Adrenal gland (tissue), 12 donors: ENCODE measurements around the gene RPGRIP1. TPM values are rescaled to one million over a fixed set of nuclear protein-coding genes. Genes with fewer than 3 reads are reported as not detected.

Experiments used
- DNase-seq, 7 donors: peaks; one replicate each; pipeline ENCODE4 v3.0.0-alpha.2; 2019 to 2020
- H3K27ac ChIP-seq, 5 donors: fragments of 200-600 bp; sonication (generic) in 4 of 5; 1 replicate in 3 of 5; 2 replicates in 2 of 5; pipeline versions ENCODE4 v1.5.1 to v1.8.0; 2016 to 2020; ENCODE audit warnings: mild to moderate bottlenecking in 1 of 5
- H3K27me3 ChIP-seq: fragments of 200-600 bp; 2 replicates; pipeline ENCODE4 v1.8.0; 2021
- H3K36me3 ChIP-seq, 2 donors: fragments of 200-600 bp; replicated peaks in 1 of 2; 1 replicate in 1 of 2; 2 replicates in 1 of 2; pipeline versions ENCODE4 v1.5.1 to v1.8.0; 2018 to 2022
- H3K4me1 ChIP-seq, 2 donors: fragments of 200-600 bp; replicated peaks in 1 of 2; 1 replicate in 1 of 2; 2 replicates in 1 of 2; pipeline versions ENCODE4 v1.5.1 to v1.8.0; 2018 to 2021
- H3K4me3 ChIP-seq, 4 donors: fragments of 200-600 bp; sonication (generic) in 3 of 4; one replicate each; pipeline ENCODE4 v1.5.1; 2016 to 2018
- H3K9me3 ChIP-seq, 3 donors: fragments of 200-600 bp; sonication (generic) in 1 of 3; replicated peaks in 1 of 3; 1 replicate in 2 of 3; 2 replicates in 1 of 3; pipeline versions ENCODE4 v1.5.1 to v1.8.0; 2016 to 2021
- POLR2A ChIP-seq, 2 donors: fragments of 450-650 bp; IDR thresholded peaks; one replicate each; pipeline ENCODE4 v1.6.1; 2017; ENCODE audit warnings: antibody characterized with exemption in 2 of 2, mild to moderate bottlenecking in 2 of 2, moderate library complexity in 1 of 2
- WGBS, 4 donors: extraction: QIAGEN DNeasy Blood & Tissue Kit in 2 of 4; methylation state at CpG; one replicate each; pipeline versions ENCODE4 v1.1.5 to v1.1.7; 2013 to 2017; 5-methylcytosine and 5-hydroxymethylcytosine counted together
- intact Hi-C, 2 donors: fragments of 100-400 bp; cut with DNase I; formaldehyde crosslinking; loops; one replicate each; pipeline versions ENCODE4 v1.14.1 to v1.15.0; 2022 to 2023
- polyA plus RNA-seq, 3 donors: library from polyadenylated mRNA; stranded (reverse); fragments of 200-250 nt in 2 of 3; fragments of 350-450 nt in 1 of 3; fragmentation: Illumina TruSeq in 1 of 3; extraction: RNeasy Lipid Tissue Mini Kit (QIAGEN cat#74804) in 1 of 3; gene quantifications; one replicate each; pipeline ENCODE4 v1.2.3, GENCODE V29; 2013 to 2014
- total RNA-seq, 9 donors: library from RNA; depleted of rRNA in 4 of 9; stranded (reverse); fragments of >200 nt in 4 of 9; fragments of 120-200 nt in 1 of 9; fragmentation: NEBNext Ultra II Directional in 1 of 9; extraction: Animal tissue kit (Norgen Biotek cat#: 25700) in 1 of 9; gene quantifications; one replicate each; pipeline versions ENCODE4 v1.1.0 to v1.2.4, GENCODE V29; 2013 to 2023
- donor health status: healthy with polysubstance abuse.
- donor health status: Bipolar disorder and iron deficiency.
- donor health status: DM: yes; HTN: yes; CAD: no.
- donor health status: DM: no; HTN: no; CAD: no.
- donor health status: DM: no; HTN: no; CAD: no.
- donor health status: DM: yes; HTN: yes; CAD: no.

The RPGRIP1 gene
- total and polyA plus RNA-seq, 12 donors = 0.10 to 1.6 (median 0.29) TPM; not detected in 3

- Histone ChIP-seq H3K9me3 (no peaks in the 10 kb centered on the region), H3K27ac (no peak overlapping the region), H3K36me3 (no peaks in the 10 kb centered on the region), H3K4me1 (no peaks in the 10 kb centered on the region), H3K27me3 (no peaks in the 10 kb centered on the region), H3K4me3 (no peak overlapping the region)
- WGBS, 4 donors = 80 to 100% (median 89%) methylated on average over 1 of the region's 1 CpG
- intact Hi-C loops = no loop called here
- no peak for DNase-seq
- no peak for TF ChIP-seq POLR2A (IDR thresholded peaks at IDR 0.05)
Measured at GRCh38 chr14:21326972-21327371, 47.1 kb downstream of the RPGRIP1 start.

Other genes with a start within 250 kb of the RPGRIP1 start
- gene TPPP2, start 249.9 kb upstream of the RPGRIP1 start, total RNA-seq = 1 to 10 TPM in 2 of 9 donors, under 1 TPM in 2, not detected in 5; 0.22 to 1.1 (median 0.66) TPM
- under 1 TPM in 2 of 3 donors, not detected in 1; 0.44 to 0.80 TPM for gene TPPP2, start 249.9 kb upstream of the RPGRIP1 start, polyA plus RNA-seq
- under 1 TPM in 1 of 9 donors, not detected in 8; 0.27 TPM for gene RNASE13, start 245.3 kb upstream of the RPGRIP1 start, total RNA-seq
- under 1 TPM in 1 of 3 donors, not detected in 2; 0.03 TPM for gene RNASE13, start 245.3 kb upstream of the RPGRIP1 start, polyA plus RNA-seq
- under 1 TPM in 1 of 9 donors, not detected in 8; 0.34 TPM for gene RNASE7, start 237.7 kb upstream of the RPGRIP1 start, total RNA-seq
- under 1 TPM in 1 of 3 donors, not detected in 2; 0.20 TPM for gene RNASE7, start 237.7 kb upstream of the RPGRIP1 start, polyA plus RNA-seq
- gene RNASE8, start 222.3 kb upstream of the RPGRIP1 start, total RNA-seq = not detected
- not detected for gene RNASE8, start 222.3 kb upstream of the RPGRIP1 start, polyA plus RNA-seq
- 100 to 1,000 TPM in 8 of 9 donors, 10 to 100 TPM in 1; 48.7 to 258 (median 130) TPM for gene ARHGEF40, start 209.8 kb upstream of the RPGRIP1 start, total RNA-seq
- 100 to 1,000 TPM; 126 to 148 (median 137) TPM for gene ARHGEF40, start 209.8 kb upstream of the RPGRIP1 start, polyA plus RNA-seq
- 100 to 1,000 TPM in 6 of 9 donors, 10 to 100 TPM in 3; 14.3 to 169 (median 112) TPM for gene ZNF219, start 181.4 kb upstream of the RPGRIP1 start, total RNA-seq
- gene ZNF219, start 181.4 kb upstream of the RPGRIP1 start, polyA plus RNA-seq = 10 to 100 TPM; 14.8 to 97.2 (median 85.8) TPM
- 1 to 10 TPM in 6 of 9 donors, under 1 TPM in 2, not detected in 1; 0.55 to 3.9 (median 1.2) TPM for gene TMEM253, start 179.0 kb upstream of the RPGRIP1 start, total RNA-seq
- gene TMEM253, start 179.0 kb upstream of the RPGRIP1 start, polyA plus RNA-seq = 1 to 10 TPM; 2.6 to 8.8 (median 8.0) TPM
- not detected for gene OR5AU1, start 124.0 kb upstream of the RPGRIP1 start, total RNA-seq
- not detected for gene OR5AU1, start 124.0 kb upstream of the RPGRIP1 start, polyA plus RNA-seq
- gene HNRNPC, start 10.6 kb upstream of the RPGRIP1 start, total RNA-seq = 100 to 1,000 TPM; 399 to 616 (median 506) TPM
- gene HNRNPC, start 10.6 kb upstream of the RPGRIP1 start, polyA plus RNA-seq = 100 to 1,000 TPM; 832 to 905 (median 866) TPM
- gene SUPT16H, start 103.9 kb downstream of the RPGRIP1 start, total RNA-seq = 10 to 100 TPM; 39.2 to 76.4 (median 48.5) TPM
- gene SUPT16H, start 103.9 kb downstream of the RPGRIP1 start, polyA plus RNA-seq = 10 to 100 TPM; 45.8 to 69.8 (median 50.4) TPM
- gene CHD8, start 176.0 kb downstream of the RPGRIP1 start, total RNA-seq = 10 to 100 TPM; 48.6 to 71.8 (median 59.6) TPM
- gene CHD8, start 176.0 kb downstream of the RPGRIP1 start, polyA plus RNA-seq = 10 to 100 TPM; 43.0 to 53.1 (median 51.6) TPM
- gene RAB2B, start 196.9 kb downstream of the RPGRIP1 start, total RNA-seq = 10 to 100 TPM; 16.8 to 50.6 (median 30.1) TPM
- gene RAB2B, start 196.9 kb downstream of the RPGRIP1 start, polyA plus RNA-seq = 10 to 100 TPM; 14.0 to 49.1 (median 23.9) TPM
- 10 to 100 TPM; 31.5 to 91.5 (median 49.9) TPM for gene TOX4, start 197.1 kb downstream of the RPGRIP1 start, total RNA-seq
- gene TOX4, start 197.1 kb downstream of the RPGRIP1 start, polyA plus RNA-seq = 10 to 100 TPM; 15.5 to 74.8 (median 21.6) TPM
- gene METTL3, start 231.3 kb downstream of the RPGRIP1 start, total RNA-seq = 10 to 100 TPM; 30.2 to 81.6 (median 45.6) TPM
- 10 to 100 TPM; 34.4 to 75.5 (median 55.5) TPM for gene METTL3, start 231.3 kb downstream of the RPGRIP1 start, polyA plus RNA-seq
- gene SALL2, start 246.3 kb downstream of the RPGRIP1 start, total RNA-seq = 10 to 100 TPM in 4 of 9 donors, 1 to 10 TPM in 5; 5.3 to 20.6 (median 9.4) TPM
- gene SALL2, start 246.3 kb downstream of the RPGRIP1 start, polyA plus RNA-seq = 1 to 10 TPM; 3.2 to 6.9 (median 6.4) TPM